Uterus (tissue), 2 donors: Measurements from ENCODE around the gene ANXA4.

ENCODE experiments used
- CTCF ChIP-seq, 4 experiments: fragments of 200-600 bp in 2 of 4; fragments of 450-650 bp in 2 of 4; sonication (generic) in 2 of 4; IDR thresholded peaks; one replicate each; pipeline ENCODE4 v1.5.1; 2016 to 2019; ENCODE audit warnings: antibody characterized with exemption in 4 of 4, mild to moderate bottlenecking in 2 of 4, moderate library complexity in 1 of 4
- POLR2A ChIP-seq, 2 donors: fragments of 450-650 bp; IDR thresholded peaks; one replicate each; pipeline ENCODE4 v1.6.1; 2016; ENCODE audit warnings: antibody characterized with exemption in 2 of 2, mild to moderate bottlenecking in 1 of 2, moderate library complexity in 1 of 2

GRCh38 chr2:69742322-69742952, 503 bp downstream of the ANXA4 start:
- TF ChIP-seq CTCF (IDR thresholded peaks at IDR 0.05) (no peak), POLR2A (IDR thresholded peaks at IDR 0.05) (no peak)
